Activated CD8-positive, alpha-beta memory T cell treated with anti-CD3 and anti-CD28 coated beads, Interleukin-2, amount 50 U/mL, for 24 hours (primary cell): ENCODE measurements around the gene DNAJC5.

Experiments used
- DNase-seq: peaks from one replicate; pipeline ENCODE4 v3.0.0-alpha.2; 2020; ENCODE audit errors: extremely low read depth

Gene DNAJC5

DNA sequence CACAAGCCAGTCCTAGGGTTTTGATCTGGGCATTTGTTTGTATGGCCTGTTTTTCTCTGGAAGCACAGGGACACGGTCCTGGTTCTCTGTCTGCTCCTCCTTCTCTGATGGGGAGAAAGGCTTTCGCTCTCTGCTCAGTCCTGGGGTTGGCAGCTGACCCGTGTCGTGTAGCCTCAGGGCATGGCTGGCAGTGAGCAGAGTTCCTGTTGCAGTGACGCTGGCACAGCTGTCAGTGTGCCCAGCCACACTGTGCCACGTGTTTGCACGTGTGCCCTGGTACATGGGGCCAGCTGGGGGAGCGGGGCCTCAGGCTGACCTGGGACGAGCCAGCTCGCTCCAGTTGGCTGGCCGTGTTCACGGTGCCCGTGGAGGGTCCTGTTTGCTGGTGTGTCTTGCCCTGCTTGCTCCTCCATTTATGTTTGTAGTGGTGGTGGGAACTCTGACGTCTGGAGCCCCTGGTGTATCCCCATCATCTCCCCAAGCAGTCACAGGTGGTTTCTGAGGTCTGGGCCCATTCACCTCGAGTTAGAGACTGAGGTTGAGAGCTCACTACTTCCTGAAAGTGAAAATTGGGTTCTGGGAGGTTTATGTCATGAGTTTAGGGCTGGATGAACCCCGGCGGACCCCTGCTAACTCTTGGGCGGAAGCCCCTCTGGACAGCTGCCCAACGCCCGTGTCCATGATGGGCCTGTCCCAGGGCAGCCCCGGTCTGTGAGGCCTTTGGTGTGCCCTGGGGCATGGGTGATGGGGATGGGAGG lies 10.2 kb upstream of the DNAJC5 start:
- no peak for DNase-seq

DNA sequence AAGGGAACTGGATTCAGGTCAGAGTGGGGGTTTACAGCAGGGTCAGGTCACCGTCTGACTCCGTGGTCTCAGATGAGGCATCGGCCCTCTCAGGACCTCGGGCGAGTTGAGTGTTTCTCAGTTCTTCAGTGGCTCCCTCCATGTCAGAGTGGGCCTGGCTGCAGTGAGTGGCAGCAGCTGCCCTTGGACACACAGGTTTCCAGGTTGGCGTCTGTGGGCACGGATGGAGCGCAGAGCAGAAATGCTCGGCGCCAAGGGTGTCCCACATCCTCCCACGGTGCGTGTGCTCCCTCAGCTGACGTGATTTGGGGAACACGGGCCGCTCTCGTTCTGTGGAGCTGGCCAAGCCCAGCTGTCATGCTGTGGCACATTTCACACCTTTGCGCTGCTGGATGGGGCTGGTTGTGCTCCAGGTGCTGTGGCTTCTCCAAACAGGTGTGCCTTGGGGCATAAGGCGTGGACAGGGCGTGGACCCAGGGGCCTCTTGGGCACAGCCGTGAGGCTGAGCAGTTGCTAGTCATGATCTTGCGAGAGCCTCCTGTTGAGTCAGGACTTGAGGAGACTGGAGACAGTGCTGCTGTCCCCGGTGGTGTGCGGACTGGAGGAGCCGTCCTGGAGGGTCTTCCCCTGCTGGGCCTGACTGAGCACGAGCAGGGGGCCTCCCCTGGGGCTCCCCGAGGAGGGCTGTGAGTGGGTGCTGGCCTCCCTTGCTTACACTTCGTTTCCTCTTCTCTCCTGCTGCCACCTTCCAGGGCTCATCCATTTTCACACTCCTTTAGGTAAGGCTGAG lies 9.5 kb upstream of the DNAJC5 start:
- DNase-seq, result no peak

DNA sequence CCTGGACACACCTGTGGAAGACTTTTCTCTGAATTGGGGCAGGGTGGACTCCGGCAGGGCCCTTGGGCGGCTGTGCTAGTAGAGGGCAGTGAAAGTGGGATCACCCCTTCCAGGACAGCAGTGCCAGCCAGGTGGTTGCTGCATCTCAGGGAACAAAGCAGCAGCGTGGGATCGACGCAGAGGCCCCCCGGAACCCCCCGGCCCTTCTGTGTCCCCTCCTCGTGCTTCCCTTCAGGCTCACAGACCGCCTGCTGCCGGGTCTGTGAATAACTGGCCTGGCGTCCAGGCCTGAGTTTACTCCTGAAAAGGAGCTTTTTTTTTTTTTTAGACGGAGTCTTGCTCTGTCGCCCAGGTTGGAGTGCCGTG lies 8.9 kb upstream of the DNAJC5 start:
- DNase-seq, result no peak

DNA sequence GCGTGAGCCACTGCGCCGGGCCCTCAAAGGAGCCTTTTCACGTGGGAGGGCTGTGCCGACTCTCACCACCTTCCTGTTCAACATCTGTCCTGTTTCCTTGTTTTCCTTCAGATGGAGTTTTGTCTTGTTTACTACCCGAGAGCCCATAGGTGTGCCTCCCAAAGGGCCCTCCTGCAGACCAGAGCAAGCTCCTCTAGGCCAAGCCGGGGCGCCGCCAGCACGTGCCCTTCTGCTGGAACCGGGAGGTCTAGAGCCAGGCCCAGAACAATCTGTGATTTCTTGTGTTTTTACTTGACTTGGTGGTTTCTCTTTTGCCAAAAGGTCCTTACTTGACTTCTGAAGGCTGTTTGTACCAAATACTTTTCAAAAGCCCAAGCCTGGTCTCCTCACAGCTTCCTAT lies 8.0 kb upstream of the DNAJC5 start:
- no peak for DNase-seq

DNA sequence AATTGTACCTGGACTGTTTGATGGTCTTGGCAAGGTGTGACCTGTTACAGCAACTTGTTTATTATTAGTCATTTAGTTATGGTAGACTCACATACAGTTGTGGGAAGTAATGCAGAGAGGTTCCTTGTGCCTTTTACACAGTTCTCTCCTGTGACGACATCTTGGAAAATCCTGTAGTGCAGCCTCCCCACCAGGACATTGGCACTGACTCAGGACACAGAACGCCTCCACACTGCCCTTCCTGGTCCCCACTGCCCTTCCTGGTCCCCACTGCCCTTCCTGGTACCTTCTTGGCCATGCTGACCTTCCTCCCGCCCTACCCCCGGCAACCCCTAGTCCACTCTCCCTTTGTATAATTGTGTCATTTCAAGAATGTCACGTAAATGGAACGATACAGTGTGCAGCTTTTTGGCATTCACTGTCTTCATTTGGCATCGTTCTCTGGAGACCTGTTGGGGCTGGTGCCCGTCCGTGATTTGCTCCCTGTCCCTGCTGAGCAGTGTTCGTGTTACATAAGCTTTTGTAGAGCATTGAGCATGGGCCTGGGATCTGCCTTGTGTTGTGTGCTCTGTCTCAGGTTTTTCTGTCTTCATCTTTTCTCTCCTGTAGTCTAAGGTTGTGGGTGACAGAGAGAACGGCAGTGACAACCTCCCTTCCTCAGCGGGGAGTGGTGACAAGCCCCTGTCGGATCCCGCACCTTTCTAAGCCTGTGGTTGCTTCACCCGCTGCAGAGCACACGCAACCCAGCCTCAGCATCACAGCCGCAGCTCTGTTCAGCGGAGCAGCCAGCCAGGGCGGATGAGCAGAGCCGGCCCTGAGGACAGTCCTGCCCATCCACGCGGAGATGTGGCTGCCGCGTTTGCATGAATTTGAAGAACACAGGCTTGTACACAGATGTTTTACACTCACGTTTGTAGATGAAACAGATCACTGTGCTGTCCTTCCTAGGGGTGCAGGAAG lies 5.4 kb upstream of the DNAJC5 start:
- DNase-seq, result no peak

DNA sequence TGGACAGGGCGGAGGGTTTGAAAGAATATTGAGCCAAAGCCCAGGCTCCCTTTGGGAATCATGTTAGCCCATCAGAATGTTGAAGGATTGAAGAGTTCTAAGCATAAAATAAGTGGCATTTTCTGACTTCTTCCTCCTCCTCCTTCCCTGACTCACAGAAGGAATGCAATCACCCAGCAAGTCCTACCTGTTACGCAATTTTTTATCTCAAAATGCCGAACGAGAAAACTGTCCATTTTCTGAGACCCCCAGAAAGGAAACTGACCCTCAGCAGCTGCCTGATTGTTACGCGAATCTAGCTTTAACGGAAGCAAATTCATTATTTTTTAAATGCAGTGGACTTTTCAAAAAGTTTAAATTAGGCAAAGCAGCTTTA lies 4.7 kb upstream of the DNAJC5 start:
- DNase-seq, result no peak

DNA sequence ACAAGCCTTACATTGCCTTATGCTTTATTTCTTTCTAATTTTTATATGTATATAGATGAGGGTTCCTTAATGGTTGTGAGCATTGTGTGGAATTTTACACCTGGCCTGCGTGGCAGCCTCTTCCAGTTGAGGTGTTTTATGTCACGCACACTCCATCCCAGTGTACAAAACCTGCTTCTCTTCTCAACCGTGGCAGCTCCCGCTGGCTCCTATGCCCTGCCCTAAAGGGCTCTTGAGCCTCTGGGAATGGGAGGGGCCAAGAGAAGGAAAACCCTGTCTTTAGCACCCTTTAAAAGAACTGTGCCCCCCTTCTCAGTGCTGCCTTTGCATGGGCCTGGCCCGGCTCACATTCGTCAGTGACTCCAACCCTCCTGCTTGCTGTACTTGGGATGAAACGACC lies 4.3 kb upstream of the DNAJC5 start:
- DNase-seq, result no peak

DNA sequence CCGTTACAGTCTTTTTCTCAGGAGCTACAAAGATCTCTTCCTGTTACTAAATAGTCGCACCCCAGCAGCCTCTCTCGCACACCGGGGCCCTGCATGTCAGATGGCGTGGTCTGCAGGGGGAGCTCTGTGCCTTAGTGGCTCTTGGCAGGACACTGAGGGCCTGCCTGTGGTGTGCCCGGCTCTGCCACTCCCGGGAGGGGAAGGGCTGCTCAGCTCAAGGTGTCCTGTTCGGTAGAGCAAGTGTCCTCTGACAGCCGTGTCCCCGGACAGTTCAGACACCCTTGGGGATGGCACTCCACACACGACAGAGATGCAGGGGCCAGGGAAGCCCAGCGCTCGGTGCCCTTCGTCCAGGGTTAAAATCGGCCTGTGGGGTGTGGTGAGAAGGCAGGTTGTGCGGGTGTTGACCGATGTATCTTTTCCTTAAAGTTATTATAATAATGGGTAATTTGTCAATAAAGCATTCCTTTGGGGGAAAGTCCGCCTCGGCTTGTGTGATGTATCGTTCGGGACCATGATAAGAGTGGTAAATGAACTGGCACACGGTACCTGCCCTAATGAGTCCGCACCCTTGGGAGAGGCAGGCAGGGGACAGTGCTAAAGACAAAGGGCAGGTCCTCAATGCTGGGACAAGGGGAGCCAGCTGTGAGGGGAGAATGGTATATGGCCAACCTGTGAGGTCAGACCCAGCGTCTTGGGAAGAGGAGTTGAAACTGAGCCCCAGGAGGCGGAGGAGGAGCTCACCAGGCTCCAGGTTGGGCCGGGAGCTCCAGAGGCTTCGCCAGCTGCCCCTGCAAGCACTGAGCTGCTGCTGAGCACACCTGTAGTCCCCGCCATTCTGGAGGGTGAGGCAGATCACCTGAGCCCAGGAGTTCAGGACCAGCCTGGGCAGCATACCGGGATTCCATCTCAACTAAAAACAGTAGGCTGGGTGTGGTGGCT lies 3.6 kb upstream of the DNAJC5 start:
- no peak for DNase-seq

DNA sequence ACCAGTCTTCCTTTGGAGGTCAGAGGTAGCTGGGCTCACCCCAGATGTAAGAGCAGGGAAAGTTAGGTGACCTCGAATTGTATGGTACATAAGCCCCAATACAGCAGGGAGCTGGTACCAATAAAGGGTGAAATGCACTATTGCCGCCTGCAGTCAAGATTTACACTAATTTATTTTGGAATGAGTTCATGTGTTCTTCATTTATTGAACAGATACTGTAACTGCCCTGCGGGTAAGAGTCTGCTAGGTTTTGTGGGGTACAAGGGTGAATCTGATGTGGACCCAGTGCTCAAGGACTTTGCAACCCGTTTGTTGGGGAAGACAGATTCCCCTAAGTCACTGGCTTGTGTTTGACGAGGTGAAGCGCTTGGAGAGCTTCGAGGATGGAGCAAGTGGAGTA lies 2.5 kb upstream of the DNAJC5 start:
- no peak for DNase-seq

DNA sequence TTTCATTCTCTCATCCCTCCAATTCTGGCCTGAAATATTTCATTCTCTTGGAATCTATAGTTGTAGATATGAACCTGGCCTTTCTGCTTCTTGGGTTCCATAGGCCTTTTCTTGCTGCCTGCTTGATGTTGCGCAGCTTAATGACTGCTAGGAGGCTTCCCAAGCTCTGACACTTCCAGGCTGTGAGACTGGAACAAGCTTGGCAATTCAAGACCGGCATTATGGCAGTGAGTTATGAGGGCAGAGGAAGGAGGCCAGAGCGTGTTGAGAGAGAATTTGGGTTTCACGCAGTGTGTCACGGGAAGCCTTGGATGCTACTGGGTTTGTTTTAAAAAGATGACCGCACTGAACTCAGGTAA lies 948 bp upstream of the DNAJC5 start:
- no peak for DNase-seq

DNA sequence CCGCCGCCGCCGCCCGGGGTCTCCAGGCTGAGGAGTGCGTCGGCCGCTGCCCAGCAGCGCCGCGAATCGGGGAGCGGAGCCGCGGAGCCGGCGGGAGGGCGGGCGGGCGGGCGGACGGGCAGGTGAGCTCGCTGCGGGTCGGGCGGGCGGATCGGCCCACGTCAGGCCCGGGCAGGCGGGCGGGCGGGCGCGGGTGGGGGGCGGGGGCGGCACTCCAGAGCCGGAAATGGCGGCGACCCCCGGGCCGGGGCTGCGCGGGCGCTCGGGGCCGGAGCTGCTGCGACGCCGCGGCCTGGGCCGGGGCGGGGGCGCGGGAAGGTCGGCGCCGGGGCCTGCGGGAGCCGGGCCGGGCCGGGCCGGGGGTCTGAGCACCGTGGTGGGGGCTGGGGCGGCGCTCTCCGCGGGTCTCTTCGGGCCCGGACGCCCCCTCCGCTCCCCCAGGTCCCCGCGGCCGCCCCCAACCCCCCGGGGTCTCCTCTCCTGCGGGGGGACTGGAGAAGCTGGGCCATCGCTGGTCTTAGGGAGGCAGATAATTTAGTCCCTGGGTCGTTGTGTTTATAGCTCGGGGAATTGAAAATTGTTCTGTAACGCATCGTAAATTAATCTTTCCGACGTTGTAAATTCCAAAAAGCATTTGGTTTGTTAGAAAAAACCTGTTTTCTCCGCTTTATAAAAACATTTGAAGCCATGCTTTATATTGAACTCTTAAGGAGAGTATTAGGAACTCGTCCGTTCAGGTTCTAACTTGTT lies 451 bp downstream of the DNAJC5 start:
- DNase-seq, result no peak

DNA sequence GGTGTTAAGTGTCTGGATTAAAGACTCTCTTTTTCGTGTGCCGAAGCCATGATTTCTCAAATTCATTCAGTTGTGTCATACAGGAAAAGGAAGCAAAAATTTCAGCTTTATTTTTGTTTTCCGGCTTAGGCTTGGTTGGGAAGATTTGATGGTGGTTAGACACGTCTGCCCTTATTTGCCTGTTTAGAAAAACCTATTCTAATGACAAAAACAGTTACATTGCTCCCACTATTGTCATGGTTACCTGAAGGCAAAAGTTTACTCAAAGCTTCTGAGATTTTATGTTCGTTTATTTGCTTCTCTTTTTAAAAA lies 982 bp downstream of the DNAJC5 start:
- DNase-seq, result no peak

DNA sequence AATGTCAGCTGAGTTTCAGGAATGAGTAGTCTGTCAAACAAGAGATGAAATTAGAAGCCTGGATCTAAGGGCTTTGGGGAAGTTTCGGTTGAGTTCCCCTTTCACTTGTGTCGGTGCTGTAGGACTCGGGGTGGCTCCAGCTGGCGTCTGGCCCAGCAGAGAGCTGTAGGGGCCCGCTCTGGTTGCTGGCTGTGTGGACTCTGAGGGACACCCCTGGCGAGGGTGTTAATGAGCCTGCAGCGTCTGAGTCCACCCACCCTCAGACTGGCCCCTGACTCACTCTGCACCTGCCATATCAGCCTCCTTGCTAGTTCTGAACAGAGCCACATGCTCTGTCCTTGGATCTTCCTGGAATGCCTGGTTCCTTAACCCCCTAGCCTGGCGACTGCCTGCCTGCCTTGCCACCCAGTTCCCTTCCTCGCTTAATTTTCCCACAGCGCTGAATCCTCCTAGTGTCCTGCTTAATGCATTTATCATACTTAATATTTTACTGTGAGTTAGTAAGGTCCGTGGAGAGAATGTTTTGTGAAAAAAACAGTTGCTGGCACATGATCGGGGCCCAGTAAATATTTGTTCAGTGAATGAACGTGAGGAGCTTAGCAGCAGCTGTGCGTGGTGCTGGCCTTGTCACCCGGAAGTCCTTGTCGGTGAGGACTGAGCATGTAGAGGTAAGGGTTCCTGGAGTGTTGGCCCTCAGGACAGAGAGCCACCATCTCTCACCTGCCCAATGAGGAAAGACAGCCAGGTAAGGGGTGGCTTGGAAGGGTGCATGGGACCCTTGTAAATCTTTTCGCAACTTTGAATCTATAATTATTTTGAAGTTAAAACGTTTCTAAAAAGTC lies 1.6 kb downstream of the DNAJC5 start:
- DNase-seq, result no peak

DNA sequence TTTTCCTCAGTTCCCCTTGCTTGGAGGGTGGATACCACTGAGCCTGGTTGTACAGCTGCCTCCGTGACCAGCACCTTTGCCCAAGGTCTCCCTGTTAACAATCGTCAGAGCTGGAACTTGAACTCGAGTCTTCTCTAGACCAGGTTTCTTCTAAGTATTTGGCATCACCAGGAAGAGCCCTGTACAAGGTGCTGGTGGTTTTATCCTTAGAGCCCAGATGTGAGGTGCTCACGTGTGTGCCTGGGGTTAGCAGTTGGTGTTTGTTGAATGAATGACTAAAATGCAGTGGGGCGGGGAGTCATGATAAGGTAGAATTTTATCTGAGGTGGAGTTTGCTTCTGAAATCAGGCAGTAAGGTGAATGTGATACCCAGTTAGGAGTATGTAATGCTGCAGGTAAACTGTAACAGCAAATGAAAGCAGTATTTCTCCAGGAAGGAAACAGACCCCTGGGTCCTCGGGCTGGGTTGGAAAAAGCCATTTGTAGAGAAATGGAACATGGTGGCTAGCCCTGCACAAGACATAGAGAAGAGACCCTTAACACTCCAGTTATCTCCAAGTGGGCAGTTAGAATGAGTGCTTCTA lies 3.1 kb downstream of the DNAJC5 start:
- DNase-seq, result no peak

DNA sequence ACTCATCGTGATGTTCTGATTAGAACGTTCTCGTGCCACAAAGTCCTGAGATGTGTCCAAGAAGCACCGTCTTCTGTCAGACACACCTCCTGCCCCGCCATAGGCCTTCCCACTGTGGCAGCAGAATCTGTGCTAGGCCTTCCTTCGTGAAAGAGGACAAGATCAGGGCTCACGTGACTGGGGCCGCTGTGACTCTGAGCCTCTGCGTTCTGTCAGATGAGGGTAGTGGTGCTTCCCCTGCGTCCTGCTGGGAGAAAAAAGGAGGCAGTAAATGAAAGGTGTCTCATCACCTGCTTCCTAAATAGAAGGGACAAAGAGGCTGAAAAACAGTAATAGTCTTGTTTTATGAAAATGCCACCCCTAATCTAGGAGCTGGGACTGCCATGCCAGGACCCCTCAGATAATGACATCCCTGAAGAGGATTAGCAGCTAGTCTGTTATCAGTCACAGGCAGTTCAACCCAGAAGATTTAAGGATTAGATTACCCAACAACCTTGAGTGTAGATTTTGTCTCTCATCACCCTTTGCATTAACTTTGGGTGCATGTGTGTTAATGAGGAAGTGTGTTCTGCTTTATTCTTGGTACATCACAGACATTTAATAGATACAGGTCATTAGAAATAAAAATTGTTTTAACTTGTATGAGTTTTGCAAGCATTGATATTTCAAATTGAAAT lies 4.1 kb downstream of the DNAJC5 start:
- DNase-seq, result no peak

DNA sequence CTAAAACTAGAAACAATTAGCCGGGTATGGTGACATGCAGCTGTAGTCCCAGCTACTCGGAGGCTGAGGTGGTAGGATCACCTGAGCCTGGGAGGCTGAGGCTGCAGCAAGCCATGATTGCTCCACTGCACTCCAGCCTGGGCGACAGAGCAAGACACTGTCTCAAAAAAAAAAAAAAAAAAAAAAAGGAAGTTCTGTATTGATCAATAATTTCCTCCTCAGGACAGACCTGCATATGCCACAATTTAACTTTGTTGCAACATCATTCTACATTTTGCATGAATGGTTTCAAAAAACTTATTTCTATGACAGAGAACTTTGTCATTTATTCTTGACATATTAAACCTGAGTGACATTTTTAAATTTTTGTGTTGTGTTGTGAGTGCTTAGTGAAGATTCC lies 5.5 kb downstream of the DNAJC5 start:
- no peak for DNase-seq

DNA sequence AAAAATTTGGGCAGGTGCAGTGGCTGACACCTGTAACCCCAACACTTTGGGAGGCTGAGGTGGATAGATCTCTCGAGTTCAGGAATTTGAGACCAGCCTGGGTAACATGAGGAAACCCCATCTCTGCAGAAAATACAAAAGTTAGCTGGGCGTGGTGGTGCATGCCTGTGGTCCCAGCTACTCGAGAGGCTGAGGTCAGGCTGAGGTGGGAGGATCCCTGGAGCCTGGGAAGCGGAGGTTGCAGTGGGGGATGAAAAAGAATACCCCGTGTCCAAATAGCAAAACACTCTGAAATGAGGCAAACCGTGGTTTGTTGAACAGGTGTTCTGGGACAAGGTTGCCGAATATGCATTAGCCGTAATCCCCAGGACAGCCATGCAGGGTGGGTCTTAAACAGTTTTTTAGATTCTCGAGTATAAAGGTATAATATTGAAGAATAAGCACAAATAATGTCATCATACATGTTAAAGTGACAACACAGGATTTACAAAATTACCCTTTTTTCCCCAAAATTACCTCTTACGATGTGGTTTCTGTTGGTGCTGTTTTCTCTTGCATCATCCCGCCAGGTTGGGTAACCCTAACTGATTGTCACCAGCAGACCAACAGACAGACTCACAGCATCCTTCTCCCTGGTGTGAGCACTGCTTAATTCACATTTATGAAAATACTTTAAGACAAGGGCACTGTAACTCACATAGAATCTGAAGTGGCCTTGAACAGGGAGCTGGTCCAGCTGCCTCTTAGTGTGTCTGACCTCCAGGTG lies 9.1 kb downstream of the DNAJC5 start:
- no peak for DNase-seq

DNA sequence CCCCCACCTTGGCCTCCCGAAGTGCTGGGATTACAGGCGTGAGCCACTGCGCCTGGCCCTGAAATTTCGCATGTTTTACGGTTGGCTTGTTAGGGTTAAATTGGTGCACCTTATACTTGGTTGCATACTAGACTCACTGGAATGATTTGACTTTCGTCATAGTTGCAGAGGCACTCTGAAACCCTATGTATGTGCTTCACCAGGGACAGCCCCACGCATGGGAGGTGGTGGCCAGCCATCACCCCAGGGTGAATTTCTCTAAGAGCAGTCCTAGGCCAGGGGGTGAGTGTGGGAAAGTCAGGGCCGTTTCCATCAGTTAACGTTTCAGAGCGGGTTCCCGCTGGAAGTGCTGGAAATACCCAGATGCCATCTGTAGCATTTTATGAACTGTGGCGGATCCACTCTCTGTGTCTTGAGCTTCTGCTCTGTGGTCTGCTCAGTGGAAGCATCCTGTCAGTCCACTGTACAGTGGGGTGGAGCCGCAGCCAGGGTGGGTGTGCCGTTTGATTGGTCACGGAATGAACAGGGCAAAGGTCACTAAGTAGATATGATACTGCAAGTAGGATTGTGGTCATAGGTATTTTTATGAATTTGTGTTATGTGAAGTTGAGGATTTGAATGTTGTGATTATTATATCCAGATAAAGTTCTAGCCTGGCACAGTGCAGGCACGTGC lies 13.2 kb downstream of the DNAJC5 start:
- DNase-seq, result no peak
